ENCODE results near the gene WWC2.

The WWC2 gene

DNA sequence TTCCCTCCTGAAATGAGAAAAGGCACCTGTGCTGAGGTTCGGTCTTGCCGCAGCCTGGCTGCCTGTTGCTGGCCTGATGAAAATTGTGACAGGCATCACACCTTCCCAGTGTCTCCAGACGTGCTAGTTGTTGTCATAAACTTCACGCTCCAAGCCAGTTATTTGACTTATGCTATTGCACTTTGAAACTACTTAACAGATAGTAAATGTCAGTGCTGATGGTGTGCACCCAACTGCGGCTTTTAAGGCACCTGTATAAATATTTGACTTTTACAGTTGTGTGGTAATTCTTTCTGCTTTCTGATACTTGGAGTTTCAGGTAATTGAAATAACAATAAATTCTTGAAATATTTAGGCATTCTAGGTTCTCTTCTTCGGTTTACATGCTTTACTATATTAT, 1.8 kb downstream of the WWC2 start:
- Histone ChIP-seq H3K4me2 (peak overlapping the region; percentile 97; the same call in 1 of the 2 replicates), H4K20me1 (ENCODE audit: insufficient read depth) (no peaks in the 10 kb centered on the region), H3K4me3 (IDR thresholded peaks at IDR 0.05; ENCODE audit: insufficient read depth, low read depth, low read length) (no peak overlapping the region), H3K27ac (no peak overlapping the region), H3K79me2 (ENCODE audit: insufficient read depth, low read depth) (no peaks in the 10 kb centered on the region), H3K27me3 (ENCODE audit: insufficient read depth, low read depth) (peaks cover 17% of the 10 kb centered on the region), H2AFZ (ENCODE audit: low read depth) (no peak overlapping the region), H3K36me3 (ENCODE audit: insufficient read depth) (no peaks in the 10 kb centered on the region), H3K9ac (no peak overlapping the region), H3K4me1 (ENCODE audit: low read depth, poor library complexity, severe bottlenecking) (peaks cover 11% of the 10 kb centered on the region)
- TF ChIP-seq, protein P1, sequence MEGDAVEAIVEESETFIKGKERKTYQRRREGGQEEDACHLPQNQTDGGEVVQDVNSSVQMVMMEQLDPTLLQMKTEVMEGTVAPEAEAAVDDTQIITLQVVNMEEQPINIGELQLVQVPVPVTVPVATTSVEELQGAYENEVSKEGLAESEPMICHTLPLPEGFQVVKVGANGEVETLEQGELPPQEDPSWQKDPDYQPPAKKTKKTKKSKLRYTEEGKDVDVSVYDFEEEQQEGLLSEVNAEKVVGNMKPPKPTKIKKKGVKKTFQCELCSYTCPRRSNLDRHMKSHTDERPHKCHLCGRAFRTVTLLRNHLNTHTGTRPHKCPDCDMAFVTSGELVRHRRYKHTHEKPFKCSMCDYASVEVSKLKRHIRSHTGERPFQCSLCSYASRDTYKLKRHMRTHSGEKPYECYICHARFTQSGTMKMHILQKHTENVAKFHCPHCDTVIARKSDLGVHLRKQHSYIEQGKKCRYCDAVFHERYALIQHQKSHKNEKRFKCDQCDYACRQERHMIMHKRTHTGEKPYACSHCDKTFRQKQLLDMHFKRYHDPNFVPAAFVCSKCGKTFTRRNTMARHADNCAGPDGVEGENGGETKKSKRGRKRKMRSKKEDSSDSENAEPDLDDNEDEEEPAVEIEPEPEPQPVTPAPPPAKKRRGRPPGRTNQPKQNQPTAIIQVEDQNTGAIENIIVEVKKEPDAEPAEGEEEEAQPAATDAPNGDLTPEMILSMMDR (conservative IDR thresholded peaks at IDR 0.05; ENCODE audit: low read depth, low read length): no peak

DNA sequence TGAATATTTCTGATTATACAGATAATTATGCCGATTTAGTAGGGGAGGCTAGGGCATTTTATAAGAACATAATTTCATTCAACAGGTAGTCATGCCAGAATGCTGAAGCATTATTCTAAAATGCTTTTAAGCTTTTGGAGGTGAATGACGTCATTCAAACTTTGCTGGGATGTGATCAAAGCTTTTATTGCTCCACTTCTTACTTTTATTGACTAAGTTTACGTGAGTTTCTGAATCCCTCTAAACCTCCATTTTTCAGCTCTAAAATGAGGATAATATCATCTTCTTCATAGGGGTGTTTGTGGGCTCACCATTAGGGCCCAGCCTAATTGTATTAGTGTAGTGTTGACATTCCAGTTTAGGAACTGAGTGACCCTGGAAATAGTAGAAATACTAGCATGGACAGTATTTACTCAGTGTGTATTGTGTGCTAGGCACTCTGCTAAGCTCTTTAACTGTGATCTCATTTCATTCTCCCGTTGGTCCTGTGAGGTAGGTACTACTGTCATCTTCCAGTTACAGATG, 3.0 kb downstream of the WWC2 start:
- Histone ChIP-seq H3K27ac (no peak overlapping the region), H3K4me3 (IDR thresholded peaks at IDR 0.05; ENCODE audit: insufficient read depth, low read depth, low read length) (no peak overlapping the region), H3K4me1 (ENCODE audit: low read depth, poor library complexity, severe bottlenecking) (peaks cover 11% of the 10 kb centered on the region), H3K9ac (no peak overlapping the region), H3K36me3 (ENCODE audit: insufficient read depth) (no peaks in the 10 kb centered on the region), H2AFZ (ENCODE audit: low read depth) (no peak overlapping the region), H3K27me3 (ENCODE audit: insufficient read depth, low read depth) (peaks cover 14% of the 10 kb centered on the region), H3K4me2 (no peak overlapping the region), H4K20me1 (ENCODE audit: insufficient read depth) (no peaks in the 10 kb centered on the region), H3K79me2 (ENCODE audit: insufficient read depth, low read depth) (no peaks in the 10 kb centered on the region)
- TF ChIP-seq, protein P1 (conservative IDR thresholded peaks at IDR 0.05; ENCODE audit: low read depth, low read length): no peak

DNA sequence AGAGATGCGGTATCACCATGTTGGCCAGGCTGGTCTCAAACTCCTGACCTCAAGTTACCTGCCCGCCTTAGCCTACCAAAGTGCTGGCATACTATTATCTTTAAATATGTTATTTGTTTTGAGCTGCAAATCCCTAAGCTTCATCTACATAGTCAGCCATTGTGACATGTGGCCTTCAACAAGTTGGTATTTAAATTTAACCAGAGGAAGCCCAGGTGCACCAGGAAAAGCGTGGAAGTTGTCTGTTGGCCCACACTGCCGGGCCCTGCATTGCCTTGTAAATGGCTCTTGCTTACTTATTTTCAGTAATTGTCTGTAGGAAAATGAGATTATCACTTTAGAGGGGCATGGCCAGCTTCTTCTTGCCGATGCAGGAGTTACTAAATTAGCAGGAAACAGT, 6.0 kb downstream of the WWC2 start:
- H3K9ac ChIP-seq: no peak overlapping the region
- TF ChIP-seq, protein P1 (conservative IDR thresholded peaks at IDR 0.05; ENCODE audit: low read depth, low read length): no peak
- H3K36me3 ChIP-seq (ENCODE audit: insufficient read depth): no peaks in the 10 kb centered on the region
- peaks cover 10% of the 10 kb centered on the region for H3K27me3 ChIP-seq (ENCODE audit: insufficient read depth, low read depth)
- H4K20me1 ChIP-seq (ENCODE audit: insufficient read depth): no peaks in the 10 kb centered on the region
- H3K4me1 ChIP-seq (ENCODE audit: low read depth, poor library complexity, severe bottlenecking): peaks cover 7% of the 10 kb centered on the region
- no peak overlapping the region for H2AFZ ChIP-seq (ENCODE audit: low read depth)
- no peak overlapping the region for H3K4me2 ChIP-seq
- H3K79me2 ChIP-seq (ENCODE audit: insufficient read depth, low read depth): no peaks in the 10 kb centered on the region
- no peak overlapping the region for H3K27ac ChIP-seq
- no peak overlapping the region for H3K4me3 ChIP-seq (IDR thresholded peaks at IDR 0.05; ENCODE audit: insufficient read depth, low read depth, low read length)

DNA sequence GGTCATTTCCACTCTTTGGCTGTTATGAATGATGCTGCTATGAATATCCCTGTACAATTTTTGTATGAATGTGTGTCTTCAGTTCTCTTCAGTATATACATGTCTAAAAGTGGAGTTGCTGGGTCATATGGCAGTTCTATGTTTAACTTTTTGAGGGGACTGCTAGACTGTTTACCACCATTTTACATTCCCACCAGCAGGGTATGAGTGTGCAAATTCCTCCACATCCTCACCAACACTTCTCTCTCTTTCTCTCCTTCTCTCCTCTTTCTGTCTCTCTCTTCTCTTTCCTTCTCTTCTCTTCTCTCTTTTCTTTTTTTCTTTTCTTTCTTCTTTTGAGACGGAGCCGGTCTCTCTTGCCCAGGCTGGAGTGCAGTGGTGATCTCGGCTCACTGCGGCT, 7.8 kb downstream of the WWC2 start:
- Histone ChIP-seq H3K36me3 (ENCODE audit: insufficient read depth) (no peaks in the 10 kb centered on the region), H3K9ac (no peak overlapping the region), H4K20me1 (ENCODE audit: insufficient read depth) (no peaks in the 10 kb centered on the region), H3K4me1 (ENCODE audit: low read depth, poor library complexity, severe bottlenecking) (no peaks in the 10 kb centered on the region), H3K4me2 (no peak overlapping the region), H2AFZ (ENCODE audit: low read depth) (no peak overlapping the region), H3K27ac (no peak overlapping the region), H3K4me3 (IDR thresholded peaks at IDR 0.05; ENCODE audit: insufficient read depth, low read depth, low read length) (no peak overlapping the region), H3K27me3 (ENCODE audit: insufficient read depth, low read depth) (no peaks in the 10 kb centered on the region; the same call in 1 of the 2 replicates), H3K79me2 (ENCODE audit: insufficient read depth, low read depth) (no peaks in the 10 kb centered on the region)
- TF ChIP-seq, protein P1 (conservative IDR thresholded peaks at IDR 0.05; ENCODE audit: low read depth, low read length): no peak
